GM12873 (cell line): ENCODE measurements around the gene NTM.

ENCODE experiments used
- CTCF ChIP-seq: IDR thresholded peaks from 2 replicates; pipeline ENCODE4 v1.5.1; 2012; ENCODE audit warnings: low read depth, mild to moderate bottlenecking, moderate library complexity, low read length, control low read depth; ENCODE audit not compliant: insufficient read depth; ENCODE audit errors: missing control alignments

NTM gene

GRCh38 chr11:131713529-131714134, 343.2 kb downstream of the NTM start:
- no peak for TF ChIP-seq CTCF

- no peak for TF ChIP-seq CTCF
These were observed 347.2 kb downstream of the NTM start for GRCh38 chr11:131717616-131718015.

- TF ChIP-seq CTCF = no peak
These were observed 352.7 kb downstream of the NTM start for GRCh38 chr11:131723088-131723487.

- TF ChIP-seq CTCF = no peak
These were observed 354.1 kb downstream of the NTM start for GRCh38 chr11:131724436-131724975.

- no peak for TF ChIP-seq CTCF
These were observed 364.5 kb downstream of the NTM start for GRCh38 chr11:131734871-131735270.

- TF ChIP-seq CTCF = no peak
These were observed 366.9 kb downstream of the NTM start for GRCh38 chr11:131737357-131737756.

- TF ChIP-seq CTCF = no peak
These were observed 368.9 kb downstream of the NTM start for GRCh38 chr11:131739243-131739882.
